Keratinocyte (primary cell): ENCODE results near the gene ZFP36L2. TPM values are rescaled to one million over a fixed set of nuclear protein-coding genes. Genes with fewer than 3 reads are reported as not detected.

ENCODE experiments used
- DNase-seq: peaks from one replicate; pipeline ENCODE4 v3.0.0-alpha.2; 2011; ENCODE audit warnings: low read depth, missing footprints, low spot score
- FAIRE-seq: peaks from 2 replicates; lab custom pipeline; 2011; peaks lifted over from hg19 to GRCh38; lab: Jason Lieb, UNC
- H2AFZ ChIP-seq: 2 replicates; pipeline ENCODE4 v1.6.0; 2012; ENCODE audit warnings: low read length, control low read depth, inconsistent platforms; ENCODE audit not compliant: control insufficient read depth
- H3K27ac ChIP-seq: 2 replicates; pipeline ENCODE4 v1.5.1; 2011; ENCODE audit warnings: low read length; ENCODE audit not compliant: control insufficient read depth, insufficient read depth
- H3K27me3 ChIP-seq: 3 replicates; pipeline ENCODE4 v1.6.0; 2011; ENCODE audit warnings: low read length; ENCODE audit not compliant: control insufficient read depth, insufficient read depth; ENCODE audit errors: extremely low read depth
- H3K36me3 ChIP-seq, 2 experiments: 2 replicates in 1 of 2; 3 replicates in 1 of 2; pipeline ENCODE4 v1.5.1; 2011; ENCODE audit warnings: low read length in 2 of 2, mild to moderate bottlenecking in 1 of 2; ENCODE audit not compliant: control insufficient read depth in 2 of 2, insufficient read depth in 2 of 2; ENCODE audit errors: extremely low read depth in 1 of 2
- H3K4me1 ChIP-seq: 3 replicates; pipeline ENCODE4 v1.5.1; 2011; ENCODE audit warnings: low read length; ENCODE audit not compliant: control insufficient read depth, insufficient read depth; ENCODE audit errors: extremely low read depth
- H3K4me2 ChIP-seq: 3 replicates; pipeline ENCODE4 v1.6.0; 2011; ENCODE audit warnings: low read depth, low read length; ENCODE audit not compliant: control insufficient read depth, insufficient read depth; ENCODE audit errors: extremely low read depth
- H3K4me3 ChIP-seq, 3 experiments: fragments of 200-600 bp in 1 of 3; sonication (generic) in 1 of 3; 2 replicates in 2 of 3; 3 replicates in 1 of 3; pipeline ENCODE4 v1.5.1; 2011 to 2016; ENCODE audit warnings: low read length in 3 of 3, mild to moderate bottlenecking in 3 of 3, control low read depth in 2 of 3, inconsistent platforms in 1 of 3, low read depth in 1 of 3, mixed read lengths in 1 of 3, mixed run types in 1 of 3, moderate library complexity in 1 of 3; ENCODE audit not compliant: control insufficient read depth in 2 of 3, insufficient read depth in 2 of 3; ENCODE audit errors: extremely low read depth in 1 of 3
- H3K79me2 ChIP-seq: 2 replicates; pipeline ENCODE4 v1.6.0; 2012; ENCODE audit warnings: low read length; ENCODE audit not compliant: control insufficient read depth, insufficient read depth
- H3K9ac ChIP-seq: 3 replicates; pipeline ENCODE4 v1.6.0; 2011; ENCODE audit warnings: low read length; ENCODE audit not compliant: control insufficient read depth, insufficient read depth; ENCODE audit errors: extremely low read depth
- H3K9me1 ChIP-seq: 3 replicates; pipeline ENCODE4 v1.6.0; 2011; ENCODE audit warnings: low read length; ENCODE audit not compliant: control insufficient read depth, insufficient read depth; ENCODE audit errors: extremely low read depth
- H3K9me3 ChIP-seq: 2 replicates; pipeline ENCODE4 v1.5.1; 2012; ENCODE audit warnings: low read depth, low read length; ENCODE audit not compliant: control insufficient read depth
- H4K20me1 ChIP-seq: 3 replicates; pipeline ENCODE4 v1.6.0; 2011; ENCODE audit warnings: low read length; ENCODE audit not compliant: control insufficient read depth, insufficient read depth; ENCODE audit errors: extremely low read depth
- EZH2 ChIP-seq: IDR thresholded peaks from one replicate; pipeline ENCODE4 v1.6.1; 2012; ENCODE audit warnings: inconsistent platforms, mild to moderate bottlenecking, low read length, moderate library complexity
- dilution Hi-C: fragments of 300-500 bp; cut with MboI; formaldehyde crosslinking; loops from one replicate; pipeline ENCODE4 v1.7.0; 2020; ENCODE audit warnings: low sequenced_read_pairs; ENCODE audit not compliant: extremely low pct_ligation_motif_present
- polyA plus RNA-seq, 5 experiments: library from polyadenylated mRNA; depleted of rRNA in 3 of 5; stranded (reverse) in 3 of 5; stranded (forward) in 1 of 5; unstranded in 1 of 5; fragments of >200 nt; gene quantifications; 1 replicate in 1 of 5; 2 replicates in 3 of 5; 3 replicates in 1 of 5; pipeline versions ENCODE4 v1.2.1 to v1.2.3, GENCODE V29; 2011 to 2012; ENCODE audit warnings: missing spikeins in 2 of 5, low read depth in 1 of 5, low replicate concordance in 1 of 5
- TF ChIP-seq, protein P1 (sequence below), 3 experiments: IDR thresholded peaks in 1 of 3; conservative IDR thresholded peaks in 1 of 3; optimal IDR thresholded peaks in 1 of 3; 2 replicates in 2 of 3; 3 replicates in 1 of 3; pipeline versions ENCODE3 to v1.5.1; 2011; ENCODE audit warnings: low read length in 3 of 3, mild to moderate bottlenecking in 3 of 3, moderate library complexity in 2 of 3, control low read depth in 1 of 3, inconsistent platforms in 1 of 3; ENCODE audit not compliant: insufficient read depth in 2 of 3; ENCODE audit errors: extremely low read depth in 1 of 3

The ZFP36L2 gene
- polyA plus RNA-seq, 1 donor (not counting 4 experiments of a cell fraction or from before 2014, with no cell fraction given), result 52.4 TPM

GRCh38 chr2:43262239-43262638, 35.8 kb upstream of the ZFP36L2 start:
- TF ChIP-seq, protein P1, sequence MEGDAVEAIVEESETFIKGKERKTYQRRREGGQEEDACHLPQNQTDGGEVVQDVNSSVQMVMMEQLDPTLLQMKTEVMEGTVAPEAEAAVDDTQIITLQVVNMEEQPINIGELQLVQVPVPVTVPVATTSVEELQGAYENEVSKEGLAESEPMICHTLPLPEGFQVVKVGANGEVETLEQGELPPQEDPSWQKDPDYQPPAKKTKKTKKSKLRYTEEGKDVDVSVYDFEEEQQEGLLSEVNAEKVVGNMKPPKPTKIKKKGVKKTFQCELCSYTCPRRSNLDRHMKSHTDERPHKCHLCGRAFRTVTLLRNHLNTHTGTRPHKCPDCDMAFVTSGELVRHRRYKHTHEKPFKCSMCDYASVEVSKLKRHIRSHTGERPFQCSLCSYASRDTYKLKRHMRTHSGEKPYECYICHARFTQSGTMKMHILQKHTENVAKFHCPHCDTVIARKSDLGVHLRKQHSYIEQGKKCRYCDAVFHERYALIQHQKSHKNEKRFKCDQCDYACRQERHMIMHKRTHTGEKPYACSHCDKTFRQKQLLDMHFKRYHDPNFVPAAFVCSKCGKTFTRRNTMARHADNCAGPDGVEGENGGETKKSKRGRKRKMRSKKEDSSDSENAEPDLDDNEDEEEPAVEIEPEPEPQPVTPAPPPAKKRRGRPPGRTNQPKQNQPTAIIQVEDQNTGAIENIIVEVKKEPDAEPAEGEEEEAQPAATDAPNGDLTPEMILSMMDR (optimal IDR thresholded peaks at IDR 0.05 in 1 of 3, IDR thresholded peaks at IDR 0.05 in 1 of 3, conservative IDR thresholded peaks at IDR 0.05 in 1 of 3; ENCODE audit: extremely low read depth in 1 of 3, insufficient read depth in 2 of 3, low read length in 3 of 3), result no peak
- no peak for TF ChIP-seq EZH2
- no peaks in the 10 kb centered on the region for H3K4me1 ChIP-seq
- dilution Hi-C loops, result no loop called here

GRCh38 chr2:43259512-43259911, 33.1 kb upstream of the ZFP36L2 start:
- Histone ChIP-seq H3K9me3 (no peaks in the 10 kb centered on the region), H3K27me3 (no peaks in the 10 kb centered on the region), H3K4me3 (no peak overlapping the region), H3K9me1 (no peaks in the 10 kb centered on the region), H3K4me2 (no peak overlapping the region), H2AFZ (no peak overlapping the region), H3K4me1 (no peaks in the 10 kb centered on the region), H4K20me1 (no peaks in the 10 kb centered on the region), H3K9ac (no peak overlapping the region), H3K36me3 (peaks cover 1 to 12% of the 10 kb centered on the region in 2 experiments), H3K79me2 (no peaks in the 10 kb centered on the region), H3K27ac (no peak overlapping the region)
- dilution Hi-C loops, result no loop called here
- no peak for TF ChIP-seq EZH2
- TF ChIP-seq, protein P1 (optimal IDR thresholded peaks at IDR 0.05 in 1 of 3, IDR thresholded peaks at IDR 0.05 in 1 of 3, conservative IDR thresholded peaks at IDR 0.05 in 1 of 3; ENCODE audit: extremely low read depth in 1 of 3, insufficient read depth in 2 of 3, low read length in 3 of 3), result no peak
- no peak for FAIRE-seq
- no peak for DNase-seq

More at GRCh38 chr2:43262239-43262638, 35.8 kb upstream of the ZFP36L2 start:
- Histone ChIP-seq H3K4me2 (no peak overlapping the region), H3K4me3 (no peak overlapping the region), H3K27ac (no peak overlapping the region), H3K27me3 (no peaks in the 10 kb centered on the region), H3K9ac (no peak overlapping the region), H3K9me3 (no peaks in the 10 kb centered on the region), H3K9me1 (no peaks in the 10 kb centered on the region), H3K79me2 (no peaks in the 10 kb centered on the region), H3K36me3 (peaks cover under 1 to 5% of the 10 kb centered on the region in 2 experiments), H4K20me1 (no peaks in the 10 kb centered on the region), H2AFZ (no peak overlapping the region)
- FAIRE-seq (no peak), DNase-seq (no peak)
